Panc1 (cell line): ENCODE results near the gene DYNLRB1. TPM values are rescaled to one million over a fixed set of nuclear protein-coding genes. Genes with fewer than 3 reads are reported as not detected.
"Not testable (repeated sequence)": the region's sequence is repeated elsewhere in the genome, so short reads cannot be mapped to it uniquely, and the experiment has no call there.

Experiments
- ATAC-seq: fragments of 200-7000 bp; cut with Tn5 transposase; 2 replicates; pipeline ENCODE4 v1.9.1; 2020; ENCODE audit warnings: mild to moderate bottlenecking, moderate library complexity
- BruUV-seq: library from RNA; stranded (reverse); fragments of 400-500 nt; replicated peaks from 2 replicates; lab custom pipeline; 2021; lab: Mats Ljungman, UMichigan
- CTCF ChIA-PET: fragments of 300-600 bp; sonication (Branson Sonifier 250); formaldehyde crosslinking; loops from one replicate; lab custom pipeline; 2022; ENCODE audit warnings: antibody characterized with exemption; lab: Charles Lee
- POLR2A ChIA-PET: fragments of 300-600 bp; sonication (Branson Sonifier 250); formaldehyde crosslinking; loops from one replicate; lab custom pipeline; 2022; ENCODE audit warnings: antibody characterized with exemption; lab: Charles Lee
- DNase-seq: peaks from one replicate; pipeline ENCODE4 v3.0.0-alpha.2; 2010; ENCODE audit warnings: low read depth, low spot score
- H3K27ac ChIP-seq: 2 replicates; pipeline ENCODE4 v1.5.1; 2011; ENCODE audit warnings: mild to moderate bottlenecking, low read length, inconsistent platforms
- H3K27me3 ChIP-seq: fragments of 200-500 bp; sonication (Bioruptor generic); 2 replicates; pipeline ENCODE4 v1.6.0; 2014; ENCODE audit warnings: low read length, inconsistent platforms; ENCODE audit not compliant: control insufficient read depth, insufficient read depth
- H3K36me3 ChIP-seq: fragments of 200-500 bp; sonication (Bioruptor generic); 2 replicates; pipeline ENCODE4 v1.5.1; 2014; ENCODE audit warnings: inconsistent platforms, mild to moderate bottlenecking, low read length, moderate library complexity; ENCODE audit not compliant: control insufficient read depth, insufficient read depth
- H3K4me1 ChIP-seq: 2 replicates; pipeline ENCODE4 v1.5.1; 2011; ENCODE audit warnings: inconsistent platforms, mild to moderate bottlenecking, low read length, moderate library complexity; ENCODE audit not compliant: control insufficient read depth, insufficient read depth
- H3K4me3 ChIP-seq, 2 experiments: 2 replicates each; pipeline ENCODE4 v1.5.1; 2011 to 2012; ENCODE audit warnings: low read depth in 2 of 2, low read length in 2 of 2, mild to moderate bottlenecking in 2 of 2, inconsistent platforms in 1 of 2, moderate library complexity in 1 of 2
- H3K9me3 ChIP-seq: fragments of 200-500 bp; sonication (Bioruptor generic); 2 replicates; pipeline ENCODE4 v1.5.1; 2014; ENCODE audit warnings: low read depth, mild to moderate bottlenecking, inconsistent platforms, low read length, moderate library complexity; ENCODE audit not compliant: control insufficient read depth, insufficient read depth
- CTCF ChIP-seq: fragments of 450-650 bp; IDR thresholded peaks from 2 replicates; pipeline ENCODE4 v1.5.1; 2017; ENCODE audit warnings: mild to moderate bottlenecking
- POLR2AphosphoS5 ChIP-seq: IDR thresholded peaks from 2 replicates; pipeline ENCODE4 v1.6.1; 2012; ENCODE audit warnings: mild to moderate bottlenecking, low read depth, low read length, moderate library complexity
- REST ChIP-seq, 2 experiments: IDR thresholded peaks; 2 replicates each; pipeline ENCODE4 v1.6.1; 2011 to 2012; ENCODE audit warnings: low read depth in 2 of 2, control low read depth in 1 of 2, low read length in 1 of 2, mild to moderate bottlenecking in 1 of 2, moderate library complexity in 1 of 2; ENCODE audit not compliant: insufficient read depth in 1 of 2
- SIN3A ChIP-seq: IDR thresholded peaks from 2 replicates; pipeline ENCODE4 v1.6.1; 2012; ENCODE audit warnings: low read depth, mild to moderate bottlenecking, low read length, moderate library complexity, borderline replicate concordance; ENCODE audit not compliant: insufficient read depth
- in situ Hi-C: cut with HindIII; loops from 2 replicates; pipeline ENCODE4 v1.10.0; 2016; ENCODE audit warnings: low sequenced_read_pairs, low pct_unique_long_range_greater_than_20kb
- intact Hi-C: fragments of 100-400 bp; cut with micrococcal nuclease; formaldehyde crosslinking; loops from one replicate; pipeline ENCODE4 v1.10.0; 2022; ENCODE audit not compliant: unreplicated experiment
- total RNA-seq: library from RNA; stranded (reverse); gene quantifications from one replicate; pipeline ENCODE4 v1.2.1, GENCODE V29; 2021; ENCODE audit not compliant: unreplicated experiment

Gene DYNLRB1
- total RNA-seq, 1 experiment from 2014 or later: 155 TPM

DNA sequence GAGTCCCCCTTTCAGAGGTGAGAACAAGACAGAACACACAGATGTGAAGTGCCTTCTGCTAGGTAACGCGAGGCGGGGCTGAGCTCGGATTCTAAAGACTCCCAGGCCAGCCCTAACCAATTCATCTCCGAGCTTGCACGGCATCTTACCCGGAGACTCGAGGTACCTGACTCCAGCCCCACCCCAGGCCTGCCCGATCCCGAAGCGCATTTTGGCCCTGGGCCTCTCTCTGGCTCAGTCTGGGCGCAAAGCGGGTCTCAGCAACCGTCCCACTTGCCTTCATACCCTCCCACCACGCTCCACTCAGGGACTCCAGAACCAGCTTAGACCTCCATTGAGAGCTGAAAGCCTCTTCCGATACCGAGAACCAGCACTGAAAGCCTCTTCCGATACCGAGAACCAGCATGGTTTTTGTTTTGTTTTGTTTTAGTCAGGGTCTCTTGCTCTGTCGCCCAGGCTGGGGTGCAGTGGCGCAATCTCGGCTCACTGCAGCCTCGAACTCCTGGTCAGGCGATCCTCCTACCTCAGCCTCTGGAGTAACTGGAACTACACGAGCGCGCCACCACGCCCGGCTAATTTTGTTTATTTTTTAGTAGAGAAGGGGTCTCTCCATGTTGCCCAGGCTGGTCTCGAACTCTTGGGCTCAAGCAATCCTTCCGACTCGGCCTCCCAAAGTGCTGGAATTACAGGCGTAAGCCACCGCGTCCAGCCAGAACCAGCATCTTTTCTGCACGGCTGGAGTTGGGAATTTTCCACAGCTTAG lies 557 bp upstream of the DYNLRB1 start:
- H3K36me3 ChIP-seq: peaks cover 7% of the 10 kb centered on the region
- intact Hi-C loops (no loop called here), in situ Hi-C loops (no loop called here)
- TSS peak; percentile 93 for BruUV-seq
- H3K27me3 ChIP-seq: no peaks in the 10 kb centered on the region
- H3K4me1 ChIP-seq: peaks cover 9% of the 10 kb centered on the region
- ChIA-PET POLR2A (interaction anchor here (0.5 to 0.7 kb wide), 2 partner anchors 165 to 680 kb away, joined by 6 read pairs; no protein-coding TSS in a partner anchor), CTCF (interaction anchor here (1.0 kb wide), 1 partner anchor 203 kb away, joined by 4 read pairs; no protein-coding TSS in a partner anchor)
- ATAC-seq: peak; percentile 82
- H3K4me3 ChIP-seq: peak overlapping the region; percentile 70 to 98
- peak overlapping the region; percentile 92 for H3K27ac ChIP-seq
- TF ChIP-seq POLR2AphosphoS5: peak; percentile 56; the same call in 1 of the 2 replicates
- no peak for TF ChIP-seq CTCF
- no peaks in the 10 kb centered on the region for H3K9me3 ChIP-seq
- DNase-seq: no peak

DNA sequence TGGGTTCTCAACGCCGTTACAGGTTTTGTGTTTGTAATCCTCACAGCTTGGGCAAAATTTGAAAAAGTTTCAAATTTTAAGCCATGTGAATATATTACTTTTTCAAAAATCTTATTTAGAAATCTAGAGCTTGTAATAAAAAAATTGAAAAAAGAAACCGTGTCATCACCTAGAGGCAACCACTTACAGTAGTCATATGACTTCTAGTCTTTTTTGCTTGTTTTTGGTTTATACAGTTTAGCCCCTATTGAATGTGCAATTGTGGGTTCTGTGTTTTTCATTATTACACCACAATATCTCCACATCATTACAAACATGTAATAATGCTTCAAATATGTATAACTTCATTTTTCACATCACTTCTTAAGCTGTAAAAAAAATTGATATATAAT lies 888 bp downstream of the DYNLRB1 start:
- intact Hi-C loops: no loop called here
- Histone ChIP-seq H3K27ac (peak overlapping the region; percentile 92), H3K27me3 (no peaks in the 10 kb centered on the region), H3K9me3 (no peaks in the 10 kb centered on the region), H3K36me3 (peaks cover 2% of the 10 kb centered on the region; the same call in 1 of the 2 replicates), H3K4me1 (peaks cover 9% of the 10 kb centered on the region), H3K4me3 (peak overlapping the region; percentile 70 to 98)
- in situ Hi-C loops: no loop called here
- POLR2A ChIA-PET: interaction anchor here (0.5 to 0.7 kb wide), 3 partner anchors 11 to 323 kb away, joined by 3 to 6 read pairs (median 6); no protein-coding TSS in a partner anchor
- DNase-seq (no peak), ATAC-seq (no peak)
- TSS peak; percentile 65 for BruUV-seq
- TF ChIP-seq REST (IDR thresholded peaks at IDR 0.05; ENCODE audit: insufficient read depth in 1 of 2, low read depth in 2 of 2, low read length in 1 of 2) (no peak), CTCF (no peak), POLR2AphosphoS5 (no peak), SIN3A (no peak)
- CTCF ChIA-PET: interaction anchor here (0.5 to 1.4 kb wide), 4 partner anchors 171 to 206 kb away, joined by 3 to 17 read pairs (median 3); no protein-coding TSS in a partner anchor

DNA sequence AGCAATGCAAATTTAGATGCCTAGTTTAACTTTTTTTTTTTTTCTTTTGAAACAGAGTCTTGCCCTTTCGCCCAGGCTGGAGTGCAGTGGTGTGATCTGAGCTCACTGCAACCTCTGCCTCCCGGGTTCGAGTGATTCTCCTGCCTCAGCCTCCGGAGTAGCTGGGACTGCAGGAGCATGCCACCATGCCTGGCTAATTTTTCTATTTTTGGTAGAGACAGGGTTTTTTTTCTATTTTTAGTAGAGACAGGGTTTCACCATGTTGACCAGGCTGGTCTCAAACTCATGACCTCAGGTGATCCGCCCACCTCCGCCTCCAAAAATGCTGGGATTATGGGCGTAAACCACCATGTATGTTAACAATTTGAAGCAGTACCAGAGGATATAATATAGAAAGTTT lies 2.6 kb downstream of the DYNLRB1 start:
- H3K4me1 ChIP-seq: peaks cover 26% of the 10 kb centered on the region
- POLR2A ChIA-PET, H3K36me3 ChIP-seq, H3K4me3 ChIP-seq, H3K27me3 ChIP-seq, ATAC-seq, BruUV-seq, H3K9me3 ChIP-seq, DNase-seq, H3K27ac ChIP-seq, CTCF ChIA-PET, intact Hi-C loops, in situ Hi-C loops: not testable (repeated sequence)

DNA sequence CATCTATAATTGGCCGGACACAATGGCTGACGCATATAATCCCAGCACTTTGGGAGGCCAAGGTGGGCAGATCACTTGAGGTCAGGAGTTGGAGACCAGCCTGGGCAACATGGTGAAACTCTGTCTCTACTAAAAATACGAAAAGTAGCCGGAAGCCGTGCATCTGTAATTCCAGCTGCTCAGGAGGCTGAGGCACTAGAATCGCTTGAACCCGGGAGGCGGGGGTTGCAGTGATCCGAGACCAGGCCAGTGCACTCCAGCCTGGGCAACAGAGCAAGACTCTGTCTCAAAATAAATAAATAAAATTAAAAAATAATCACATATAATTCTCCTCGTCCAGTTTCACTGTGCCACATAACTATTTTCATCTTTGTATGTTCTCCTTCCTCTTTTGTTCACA lies 3.6 kb downstream of the DYNLRB1 start:
- in situ Hi-C loops, H3K27me3 ChIP-seq, intact Hi-C loops, ATAC-seq, POLR2A ChIA-PET, H3K4me3 ChIP-seq, CTCF ChIA-PET, BruUV-seq, H3K36me3 ChIP-seq, H3K27ac ChIP-seq, DNase-seq, H3K9me3 ChIP-seq: not testable (repeated sequence)
- H3K4me1 ChIP-seq: peaks cover 25% of the 10 kb centered on the region
